Ascending aorta (tissue), 2 donors: ENCODE results near the gene CD38. TPM values are rescaled to one million over a fixed set of nuclear protein-coding genes. Genes with fewer than 3 reads are reported as not detected.

Source experiments
- DNase-seq, 2 donors: peaks; one replicate each; pipeline ENCODE4 v3.0.0-alpha.2; 2019; ENCODE audit warnings: low spot score in 2 of 2
- H3K27ac ChIP-seq, 2 donors: fragments of 200-600 bp; sonication (generic); one replicate each; pipeline ENCODE4 v1.5.1; 2016 to 2017; ENCODE audit warnings: mild to moderate bottlenecking in 1 of 2
- H3K27me3 ChIP-seq: fragments of 200-600 bp; sonication (generic); one replicate; pipeline ENCODE4 v1.5.1; 2017
- H3K36me3 ChIP-seq, 2 donors: fragments of 200-600 bp; sonication (generic); one replicate each; pipeline ENCODE4 v1.5.1; 2016
- H3K4me1 ChIP-seq, 2 donors: fragments of 200-600 bp; sonication (generic); one replicate each; pipeline ENCODE4 v1.5.1; 2016 to 2017; ENCODE audit warnings: mild to moderate bottlenecking in 1 of 2
- H3K4me3 ChIP-seq, 2 donors: fragments of 200-600 bp; sonication (generic); one replicate each; pipeline ENCODE4 v1.5.1; 2016 to 2017; ENCODE audit warnings: mild to moderate bottlenecking in 1 of 2
- H3K9me3 ChIP-seq, 2 donors: fragments of 200-600 bp; sonication (generic); one replicate each; pipeline ENCODE4 v1.5.1; 2016
- intact Hi-C: fragments of 100-400 bp; cut with DNase I; formaldehyde crosslinking; loops from one replicate; pipeline ENCODE4 v1.15.1; 2023
- total RNA-seq: library from RNA; depleted of rRNA; stranded (reverse); fragments of >200 nt; gene quantifications from one replicate; pipeline ENCODE4 v1.1.0, GENCODE V29; 2016
- TF ChIP-seq, protein P1 (sequence below), 3 experiments: fragments of 200-600 bp in 2 of 3; fragments of 450-650 bp in 1 of 3; sonication (generic) in 2 of 3; IDR thresholded peaks; one replicate each; pipeline ENCODE4 v1.5.1; 2016 to 2019; ENCODE audit warnings: antibody characterized with exemption in 3 of 3, mild to moderate bottlenecking in 1 of 3, moderate library complexity in 1 of 3

The CD38 gene
- total RNA-seq, 1 donor from 2014 or later, result 1.4 TPM

DNA sequence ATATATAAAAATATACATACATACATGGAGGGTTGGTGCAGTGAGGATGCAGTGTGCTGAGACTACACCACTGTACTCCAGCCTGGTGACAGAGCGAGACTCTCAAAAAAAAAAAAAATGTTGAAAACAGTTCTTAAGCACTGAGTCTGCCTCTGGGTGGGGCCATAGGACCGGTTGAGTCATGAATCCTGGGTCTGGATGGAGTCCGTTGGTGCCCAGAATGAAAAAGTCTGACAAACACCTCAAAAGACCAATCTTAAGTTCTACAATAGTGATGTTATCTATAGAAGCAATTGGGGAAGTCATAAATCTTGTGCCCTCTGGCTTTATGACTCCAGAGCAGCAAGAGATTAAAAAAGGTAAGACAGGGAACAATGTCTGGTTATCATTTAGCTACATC, 90.0 kb downstream of the CD38 start:
- Histone ChIP-seq H3K36me3 (no peaks in the 10 kb centered on the region), H3K4me3 (no peak overlapping the region), H3K27ac (no peak overlapping the region), H3K4me1 (no peaks in the 10 kb centered on the region), H3K27me3 (no peaks in the 10 kb centered on the region), H3K9me3 (no peaks in the 10 kb centered on the region)
- no peak for DNase-seq
- TF ChIP-seq, protein P1, sequence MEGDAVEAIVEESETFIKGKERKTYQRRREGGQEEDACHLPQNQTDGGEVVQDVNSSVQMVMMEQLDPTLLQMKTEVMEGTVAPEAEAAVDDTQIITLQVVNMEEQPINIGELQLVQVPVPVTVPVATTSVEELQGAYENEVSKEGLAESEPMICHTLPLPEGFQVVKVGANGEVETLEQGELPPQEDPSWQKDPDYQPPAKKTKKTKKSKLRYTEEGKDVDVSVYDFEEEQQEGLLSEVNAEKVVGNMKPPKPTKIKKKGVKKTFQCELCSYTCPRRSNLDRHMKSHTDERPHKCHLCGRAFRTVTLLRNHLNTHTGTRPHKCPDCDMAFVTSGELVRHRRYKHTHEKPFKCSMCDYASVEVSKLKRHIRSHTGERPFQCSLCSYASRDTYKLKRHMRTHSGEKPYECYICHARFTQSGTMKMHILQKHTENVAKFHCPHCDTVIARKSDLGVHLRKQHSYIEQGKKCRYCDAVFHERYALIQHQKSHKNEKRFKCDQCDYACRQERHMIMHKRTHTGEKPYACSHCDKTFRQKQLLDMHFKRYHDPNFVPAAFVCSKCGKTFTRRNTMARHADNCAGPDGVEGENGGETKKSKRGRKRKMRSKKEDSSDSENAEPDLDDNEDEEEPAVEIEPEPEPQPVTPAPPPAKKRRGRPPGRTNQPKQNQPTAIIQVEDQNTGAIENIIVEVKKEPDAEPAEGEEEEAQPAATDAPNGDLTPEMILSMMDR (IDR thresholded peaks at IDR 0.05), result no peak
- intact Hi-C loops, result no loop called here

DNA sequence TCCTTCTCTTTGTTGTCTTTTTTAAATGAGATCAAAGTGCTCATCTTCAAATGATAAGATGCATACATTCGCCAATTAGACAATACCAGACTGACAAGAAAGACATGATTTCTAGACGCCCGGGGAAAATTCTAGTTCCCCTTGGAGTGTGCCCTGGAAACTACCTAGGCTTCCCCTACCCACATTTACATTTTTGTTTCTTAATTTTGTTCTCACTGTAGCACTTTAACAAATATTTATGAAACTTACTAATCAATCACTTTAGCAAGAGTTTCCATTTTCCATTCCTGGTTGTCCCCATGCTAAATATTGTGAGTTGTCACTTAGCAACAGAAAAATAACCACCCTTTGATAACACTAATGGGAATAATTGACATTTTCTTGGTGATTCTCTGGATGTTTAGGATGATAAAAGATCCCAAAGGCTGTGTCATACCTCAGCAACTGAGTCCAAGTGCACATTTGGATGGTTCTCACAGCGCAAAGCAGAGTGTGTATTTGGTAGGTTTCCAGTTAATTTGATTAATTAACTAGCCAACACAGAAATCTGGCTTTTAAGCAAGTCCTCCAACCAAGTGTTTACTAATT, 90.8 kb downstream of the CD38 start:
- Histone ChIP-seq H3K27ac (no peak overlapping the region), H3K9me3 (no peaks in the 10 kb centered on the region), H3K4me3 (no peak overlapping the region), H3K36me3 (no peaks in the 10 kb centered on the region), H3K4me1 (no peaks in the 10 kb centered on the region), H3K27me3 (no peaks in the 10 kb centered on the region)
- intact Hi-C loops, result no loop called here
- TF ChIP-seq, protein P1 (IDR thresholded peaks at IDR 0.05), result no peak
- no peak for DNase-seq

DNA sequence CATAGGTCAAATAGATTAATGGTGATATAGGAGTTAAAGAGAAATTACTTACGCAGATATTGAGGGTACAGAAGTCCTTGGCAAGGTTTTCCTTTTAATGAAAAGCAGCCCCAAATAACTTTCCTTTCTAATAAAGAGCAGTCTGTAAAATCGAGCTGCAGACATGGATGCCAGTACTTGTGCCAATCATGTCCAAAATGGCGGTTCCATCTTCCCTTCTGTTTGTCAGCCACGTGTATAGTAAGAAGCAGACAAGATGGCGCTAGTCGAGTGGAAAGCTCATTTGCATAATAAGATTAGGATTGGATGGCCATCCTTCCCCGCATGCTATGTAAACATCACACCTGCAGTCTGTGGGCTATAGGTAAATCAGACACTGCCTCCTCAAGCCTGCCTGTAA, 92.0 kb downstream of the CD38 start:
- no peak for DNase-seq
- Histone ChIP-seq H3K27ac (no peak overlapping the region), H3K9me3 (no peaks in the 10 kb centered on the region), H3K27me3 (no peaks in the 10 kb centered on the region), H3K4me3 (no peak overlapping the region), H3K36me3 (no peaks in the 10 kb centered on the region), H3K4me1 (no peaks in the 10 kb centered on the region)
- intact Hi-C loops, result no loop called here
- TF ChIP-seq, protein P1 (IDR thresholded peaks at IDR 0.05), result no peak

DNA sequence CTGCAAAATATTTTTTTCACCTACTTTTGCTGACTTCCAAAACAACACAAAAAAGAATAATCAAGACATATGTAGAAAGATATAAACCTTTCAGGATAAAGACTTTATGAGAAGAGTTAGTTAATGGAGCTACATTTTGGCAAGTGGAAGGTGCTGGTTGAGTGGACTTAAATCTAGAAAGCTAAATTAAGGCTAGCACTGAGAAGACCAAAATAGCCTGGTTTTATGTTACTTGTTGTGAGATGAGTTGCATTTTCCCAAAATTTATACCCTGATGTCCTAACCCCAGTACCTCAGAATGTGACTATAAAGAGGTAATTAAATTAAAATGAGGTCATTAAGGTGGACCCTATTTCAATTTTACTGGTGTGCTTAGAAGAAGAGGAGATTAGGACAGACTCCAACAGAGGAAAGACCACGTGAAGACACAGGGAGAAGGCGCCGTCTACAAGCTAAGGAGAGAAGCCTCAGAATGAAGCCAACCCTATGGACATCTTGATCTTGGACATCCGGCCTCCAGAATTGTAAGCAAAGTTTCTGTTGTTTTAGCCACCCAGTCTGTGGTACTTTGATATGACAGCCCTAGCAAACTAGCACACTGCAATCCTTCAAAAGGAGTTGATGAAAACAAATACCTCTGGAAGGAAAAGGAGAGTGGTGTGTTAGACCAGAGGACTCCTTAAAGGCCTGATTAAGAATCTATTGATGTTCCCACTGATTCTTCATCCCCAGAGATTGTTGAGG, 93.0 kb downstream of the CD38 start:
- Histone ChIP-seq H3K4me1 (no peaks in the 10 kb centered on the region), H3K27me3 (no peaks in the 10 kb centered on the region), H3K9me3 (no peaks in the 10 kb centered on the region), H3K4me3 (no peak overlapping the region), H3K36me3 (no peaks in the 10 kb centered on the region), H3K27ac (no peak overlapping the region)
- DNase-seq, result no peak
- intact Hi-C loops, result no loop called here
- TF ChIP-seq, protein P1 (IDR thresholded peaks at IDR 0.05), result no peak

DNA sequence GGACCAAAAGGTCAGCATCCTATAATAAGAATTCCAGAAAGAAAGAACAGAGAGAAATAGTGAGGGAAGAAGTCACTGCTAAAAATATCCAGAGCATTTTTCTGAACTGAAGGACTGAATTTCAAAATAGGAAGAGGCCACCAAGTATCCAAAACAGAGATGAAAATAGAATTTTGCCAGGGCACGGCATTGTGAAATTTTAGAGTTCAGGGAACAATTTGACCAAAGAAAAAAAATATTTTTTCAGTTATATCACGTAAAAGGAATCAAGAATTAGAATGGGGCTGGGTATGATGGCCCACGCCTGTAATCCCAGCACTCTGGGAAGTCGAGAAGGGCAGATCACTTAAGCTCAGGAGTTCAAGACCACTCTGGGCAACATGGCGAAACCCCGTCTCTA, 95.0 kb downstream of the CD38 start:
- no peak overlapping the region for H3K4me3 ChIP-seq
- H3K4me1 ChIP-seq, result no peaks in the 10 kb centered on the region
- DNase-seq, result peak in 1 of 2 donors; percentile 65
- TF ChIP-seq, protein P1 (IDR thresholded peaks at IDR 0.05), result no peak
- H3K27ac ChIP-seq, result peak overlapping the region in 1 of 2 donors; percentile 2
- no peaks in the 10 kb centered on the region for H3K27me3 ChIP-seq
- H3K36me3 ChIP-seq, result no peaks in the 10 kb centered on the region
- intact Hi-C loops, result no loop called here
- H3K9me3 ChIP-seq, result no peaks in the 10 kb centered on the region
